CD4-positive, alpha-beta T cell (primary cell): ENCODE measurements around the gene DLX6. TPM values are rescaled to one million over a fixed set of nuclear protein-coding genes. Genes with fewer than 3 reads are reported as not detected.

Experiments used
- ATAC-seq: fragments of 200-7000 bp; cut with Tn5 transposase; one replicate; pipeline ENCODE4 v1.10.0; 2022; ENCODE audit warnings: mild to moderate bottlenecking; ENCODE audit not compliant: poor library complexity
- CTCF ChIA-PET: fragments of 350-600 bp; sonication (Branson Sonifier 250); formaldehyde crosslinking; loops from one replicate; lab custom pipeline; 2021; ENCODE audit warnings: antibody characterized with exemption, inconsistent platforms; lab: Charles Lee
- POLR2A ChIA-PET: fragments of 350-600 bp; sonication (Branson Sonifier 250); formaldehyde crosslinking; loops from one replicate; lab custom pipeline; 2021; ENCODE audit warnings: antibody characterized with exemption, inconsistent platforms; lab: Charles Lee
- DNase-seq, 14 experiments: peaks; one replicate each; pipeline ENCODE4 v3.0.0-alpha.2; 2013 to 2020; ENCODE audit warnings: mixed read lengths in 2 of 14
- H3K27ac ChIP-seq, 2 donors: one replicate each; pipeline versions ENCODE4 v1.5.1 to v1.7.0; 2013; ENCODE audit warnings: low read length in 2 of 2, low read depth in 1 of 2, mild to moderate bottlenecking in 1 of 2
- H3K27me3 ChIP-seq, 2 experiments: 1 replicate in 1 of 2; 2 replicates in 1 of 2; pipeline versions ENCODE4 v1.6.1 to v1.7.0; 2013; ENCODE audit warnings: low read length in 2 of 2, control low read depth in 1 of 2, mild to moderate bottlenecking in 1 of 2, moderate library complexity in 1 of 2; ENCODE audit not compliant: insufficient read depth in 2 of 2, control insufficient read depth in 1 of 2
- H3K36me3 ChIP-seq: one replicate; pipeline ENCODE4 v1.6.1; 2013; ENCODE audit warnings: low read length, control low read depth; ENCODE audit not compliant: insufficient read depth
- H3K4me1 ChIP-seq: one replicate; pipeline ENCODE4 v1.6.1; 2013; ENCODE audit warnings: low read length, control low read depth; ENCODE audit not compliant: insufficient read depth
- H3K4me3 ChIP-seq: one replicate; pipeline ENCODE4 v1.5.1; 2013; ENCODE audit warnings: mild to moderate bottlenecking, low read length, moderate library complexity
- H3K9me3 ChIP-seq, 2 experiments: 1 replicate in 1 of 2; 2 replicates in 1 of 2; pipeline versions ENCODE4 v1.6.1 to v1.7.0; 2013; ENCODE audit warnings: low read length in 2 of 2, mild to moderate bottlenecking in 2 of 2, control low read depth in 1 of 2, moderate library complexity in 1 of 2; ENCODE audit not compliant: control insufficient read depth in 1 of 2, insufficient read depth in 1 of 2
- H3K27ac Mint-ChIP-seq: one replicate; pipeline ENCODE4 v1.8.0; 2020; ENCODE audit warnings: mixed read lengths
- H3K27me3 Mint-ChIP-seq: one replicate; pipeline ENCODE4 v1.8.0; 2021; ENCODE audit warnings: mixed read lengths
- H3K36me3 Mint-ChIP-seq: one replicate; pipeline ENCODE4 v1.8.0; 2021; ENCODE audit warnings: low read depth, mixed read lengths
- H3K4me1 Mint-ChIP-seq: one replicate; pipeline ENCODE4 v1.8.0; 2021; ENCODE audit warnings: low read depth, mixed read lengths
- H3K4me3 Mint-ChIP-seq: one replicate; pipeline ENCODE4 v1.8.0; 2020; ENCODE audit warnings: mild to moderate bottlenecking, mixed read lengths
- H3K9me3 Mint-ChIP-seq: one replicate; pipeline ENCODE4 v1.8.0; 2020; ENCODE audit warnings: mixed read lengths
- CTCF ChIP-seq: fragments of 200-600 bp; IDR thresholded peaks from one replicate; pipeline ENCODE4 v1.8.0; 2022; ENCODE audit warnings: antibody characterized with exemption, mild to moderate bottlenecking
- intact Hi-C, 2 experiments: fragments of 100-400 bp; cut with DNase I in 1 of 2; cut with micrococcal nuclease in 1 of 2; formaldehyde crosslinking; loops; one replicate each; pipeline versions ENCODE4 v1.15.1 to v1.9.0; 2023 to 2025; cut with DNase I, micrococcal nuclease
- total RNA-seq, 174 experiments: library from RNA in 2 of 174; stranded (reverse) in 2 of 174; gene quantifications; one replicate each; pipeline ENCODE4 v1.2.3 and lab custom pipeline; 2021 to 2026

The DLX6 gene
- total RNA-seq, 2 experiments from 2014 or later = not detected

- ATAC-seq = no peak
- Histone ChIP-seq H3K9me3 (peaks cover 0 to 56% of the 10 kb centered on the region in 2 experiments), H3K4me3 (no peak overlapping the region), H3K4me1 (no peaks in the 10 kb centered on the region), H3K36me3 (no peaks in the 10 kb centered on the region), H3K27ac (no peak overlapping the region), H3K27me3 (peaks cover 78 to 88% of the 10 kb centered on the region in 2 experiments)
- POLR2A ChIA-PET = no interaction called here
- Mint-ChIP-seq H3K36me3 (no peaks in the 10 kb centered on the region), H3K4me3 (no peak overlapping the region), H3K9me3 (peaks cover under 1% of the 10 kb centered on the region), H3K4me1 (peaks cover 4% of the 10 kb centered on the region), H3K27me3 (peaks cover 97% of the 10 kb centered on the region), H3K27ac (no peak overlapping the region)
- CTCF ChIA-PET = no interaction called here
- intact Hi-C loops = no loop called here
- DNase-seq = no peak
- no peak for TF ChIP-seq CTCF
Measured at GRCh38 chr7:96993980-96994379, 11.4 kb upstream of the DLX6 start.

- intact Hi-C loops = no loop called here
- Mint-ChIP-seq H3K27me3 (peaks cover 97% of the 10 kb centered on the region), H3K4me1 (peaks cover 4% of the 10 kb centered on the region), H3K9me3 (peaks cover 4% of the 10 kb centered on the region), H3K36me3 (no peaks in the 10 kb centered on the region), H3K4me3 (no peak overlapping the region), H3K27ac (no peak overlapping the region)
- Histone ChIP-seq H3K27ac (no peak overlapping the region), H3K27me3 (peaks cover 80 to 91% of the 10 kb centered on the region in 2 experiments), H3K4me1 (no peaks in the 10 kb centered on the region), H3K36me3 (no peaks in the 10 kb centered on the region), H3K9me3 (peaks cover 0 to 48% of the 10 kb centered on the region in 2 experiments), H3K4me3 (no peak overlapping the region)
- POLR2A ChIA-PET = no interaction called here
- ATAC-seq (no peak), DNase-seq (no peak)
- CTCF ChIA-PET = interaction anchor here (0.8 kb wide), 1 partner anchor 1156 kb away, joined by 3 read pairs; no protein-coding TSS in a partner anchor
- TF ChIP-seq CTCF = no peak
Measured at GRCh38 chr7:96995406-96996110, 9.8 kb upstream of the DLX6 start.

- DNase-seq = no peak
- H3K27ac ChIP-seq = no peak overlapping the region
- peaks cover 4% of the 10 kb centered on the region for H3K4me1 Mint-ChIP-seq
- no peak overlapping the region for H3K4me3 ChIP-seq
- ATAC-seq = no peak
- no peak overlapping the region for H3K27ac Mint-ChIP-seq
- no peak overlapping the region for H3K4me3 Mint-ChIP-seq
- intact Hi-C loops = no loop called here
- H3K36me3 Mint-ChIP-seq = no peaks in the 10 kb centered on the region
- peaks cover 4% of the 10 kb centered on the region for H3K9me3 Mint-ChIP-seq
- ChIA-PET CTCF (interaction anchor here (0.8 kb wide), 1 partner anchor 1157 kb away, joined by 3 read pairs; no protein-coding TSS in a partner anchor), POLR2A (no interaction called here)
- no peaks in the 10 kb centered on the region for H3K36me3 ChIP-seq
- H3K9me3 ChIP-seq = peaks cover 0 to 48% of the 10 kb centered on the region in 2 experiments
- peaks cover 97% of the 10 kb centered on the region for H3K27me3 Mint-ChIP-seq
- TF ChIP-seq CTCF = no peak
- no peaks in the 10 kb centered on the region for H3K4me1 ChIP-seq
- peaks cover 88 to 99% of the 10 kb centered on the region in 2 experiments for H3K27me3 ChIP-seq
Measured at GRCh38 chr7:96996111-96996957, 9.0 kb upstream of the DLX6 start.
